Nephron (organoid): ENCODE measurements around the gene FAM228A.
"Not testable (repeated sequence)": the region's sequence is repeated elsewhere in the genome, so short reads cannot be mapped to it uniquely, and the experiment has no call there.

Source experiments
- H3K27ac Mint-ChIP-seq, 3 experiments: 2 replicates each; pipeline ENCODE4 v1.8.0; 2020; ENCODE audit warnings: mixed read lengths in 3 of 3, mild to moderate bottlenecking in 2 of 3, moderate library complexity in 1 of 3
- H3K27me3 Mint-ChIP-seq: 2 replicates; pipeline ENCODE4 v1.8.0; 2021; ENCODE audit warnings: low read depth, mild to moderate bottlenecking, moderate library complexity, mixed read lengths
- H3K36me3 Mint-ChIP-seq: 2 replicates; pipeline ENCODE4 v1.8.0; 2020; ENCODE audit warnings: low read depth, mixed read lengths
- H3K4me1 Mint-ChIP-seq: 2 replicates; pipeline ENCODE4 v1.8.0; 2020; ENCODE audit warnings: mixed read lengths
- H3K4me3 Mint-ChIP-seq, 3 experiments: 2 replicates each; pipeline ENCODE4 v1.8.0; 2020; ENCODE audit warnings: mild to moderate bottlenecking in 3 of 3, mixed read lengths in 3 of 3, moderate library complexity in 2 of 3
- H3K9me3 Mint-ChIP-seq: 2 replicates; pipeline ENCODE4 v1.8.0; 2020; ENCODE audit warnings: mixed read lengths
- TF ChIP-seq, protein P1 (sequence below), 3 experiments: fragments of 200-600 bp; sonication (generic); IDR thresholded peaks; one replicate each; pipeline ENCODE4 v1.5.0; 2021; ENCODE audit warnings: antibody characterized with exemption in 3 of 3; ENCODE audit not compliant: unreplicated experiment in 3 of 3

FAM228A gene

DNA sequence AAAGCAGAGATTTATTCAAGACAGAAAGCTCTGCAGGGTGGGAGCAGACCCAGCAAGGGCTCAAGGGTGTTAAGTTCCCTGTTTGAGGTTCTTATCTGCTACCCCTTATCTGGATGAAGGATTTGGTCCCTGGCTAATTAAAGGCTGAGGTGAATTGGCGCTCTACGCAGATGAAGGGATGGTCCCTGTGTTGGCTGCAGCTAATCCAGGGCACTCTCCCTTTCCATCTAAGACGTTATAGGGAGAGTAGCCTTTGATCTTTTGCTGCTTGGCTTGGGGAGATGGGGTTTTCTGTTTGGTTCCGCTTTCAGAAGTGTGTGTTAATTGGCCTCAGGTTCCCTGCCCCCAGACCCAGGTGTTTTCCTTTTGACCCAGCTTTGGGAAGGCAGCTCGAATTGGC is 17.0 kb downstream of the FAM228A start:
- Mint-ChIP-seq H3K27me3 (no peaks in the 10 kb centered on the region), H3K9me3 (peaks cover 27% of the 10 kb centered on the region), H3K4me3 (no peak overlapping the region), H3K4me1 (no peaks in the 10 kb centered on the region), H3K27ac (no peak overlapping the region), H3K36me3 (peaks cover 28% of the 10 kb centered on the region)
- TF ChIP-seq, protein P1, sequence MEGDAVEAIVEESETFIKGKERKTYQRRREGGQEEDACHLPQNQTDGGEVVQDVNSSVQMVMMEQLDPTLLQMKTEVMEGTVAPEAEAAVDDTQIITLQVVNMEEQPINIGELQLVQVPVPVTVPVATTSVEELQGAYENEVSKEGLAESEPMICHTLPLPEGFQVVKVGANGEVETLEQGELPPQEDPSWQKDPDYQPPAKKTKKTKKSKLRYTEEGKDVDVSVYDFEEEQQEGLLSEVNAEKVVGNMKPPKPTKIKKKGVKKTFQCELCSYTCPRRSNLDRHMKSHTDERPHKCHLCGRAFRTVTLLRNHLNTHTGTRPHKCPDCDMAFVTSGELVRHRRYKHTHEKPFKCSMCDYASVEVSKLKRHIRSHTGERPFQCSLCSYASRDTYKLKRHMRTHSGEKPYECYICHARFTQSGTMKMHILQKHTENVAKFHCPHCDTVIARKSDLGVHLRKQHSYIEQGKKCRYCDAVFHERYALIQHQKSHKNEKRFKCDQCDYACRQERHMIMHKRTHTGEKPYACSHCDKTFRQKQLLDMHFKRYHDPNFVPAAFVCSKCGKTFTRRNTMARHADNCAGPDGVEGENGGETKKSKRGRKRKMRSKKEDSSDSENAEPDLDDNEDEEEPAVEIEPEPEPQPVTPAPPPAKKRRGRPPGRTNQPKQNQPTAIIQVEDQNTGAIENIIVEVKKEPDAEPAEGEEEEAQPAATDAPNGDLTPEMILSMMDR (IDR thresholded peaks at IDR 0.05; ENCODE audit: unreplicated experiment in 3 of 3), result no peak

- not testable (repeated sequence) for H3K4me3 Mint-ChIP-seq, H3K27me3 Mint-ChIP-seq, H3K27ac Mint-ChIP-seq
- H3K4me1 Mint-ChIP-seq, result peaks cover 16% of the 10 kb centered on the region
- peaks cover 20% of the 10 kb centered on the region for H3K9me3 Mint-ChIP-seq
- H3K36me3 Mint-ChIP-seq, result peaks cover 27% of the 10 kb centered on the region
Observed at GRCh38 chr2:24197213-24197612, 22.4 kb downstream of the FAM228A start.

DNA sequence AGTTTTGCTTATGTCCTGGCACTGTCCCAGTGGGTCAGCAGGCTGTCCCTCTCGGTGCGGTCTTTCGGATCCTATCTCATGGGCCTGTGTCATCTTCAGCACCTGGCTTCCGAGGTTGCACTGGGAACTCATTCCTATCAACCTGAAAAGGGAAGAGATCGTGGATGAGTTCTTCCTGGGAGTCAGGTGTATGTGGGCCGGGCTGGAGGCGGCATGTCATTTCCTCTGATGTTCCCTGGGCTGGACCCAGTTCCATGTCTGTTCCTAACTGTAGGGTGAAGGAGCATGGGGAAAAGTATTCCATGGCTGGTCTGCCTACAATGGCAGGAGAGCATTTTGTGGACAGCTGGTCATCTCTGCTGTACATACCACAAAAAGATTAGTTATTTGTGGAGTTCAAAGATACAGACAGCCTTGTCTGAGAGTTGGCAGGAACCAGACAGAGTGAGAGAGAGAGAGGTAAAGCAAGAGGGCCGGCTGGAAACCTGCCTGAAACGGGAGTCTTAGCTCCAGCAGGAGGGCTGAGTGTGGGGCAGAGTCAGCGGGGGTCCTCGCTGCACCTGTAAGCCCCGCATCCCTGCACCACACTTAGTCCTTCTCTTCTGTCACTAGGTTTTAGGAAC is 25.2 kb downstream of the FAM228A start:
- H3K27me3 Mint-ChIP-seq, result peaks cover 5% of the 10 kb centered on the region
- peaks cover 16% of the 10 kb centered on the region for H3K9me3 Mint-ChIP-seq
- H3K36me3 Mint-ChIP-seq, result peaks cover 35% of the 10 kb centered on the region
- TF ChIP-seq, protein P1 (IDR thresholded peaks at IDR 0.05; ENCODE audit: unreplicated experiment in 3 of 3), result no peak
- peak overlapping the region in 1 of 3 experiments; percentile 23 for H3K27ac Mint-ChIP-seq
- H3K4me3 Mint-ChIP-seq, result no peak overlapping the region
- peaks cover 24% of the 10 kb centered on the region for H3K4me1 Mint-ChIP-seq

DNA sequence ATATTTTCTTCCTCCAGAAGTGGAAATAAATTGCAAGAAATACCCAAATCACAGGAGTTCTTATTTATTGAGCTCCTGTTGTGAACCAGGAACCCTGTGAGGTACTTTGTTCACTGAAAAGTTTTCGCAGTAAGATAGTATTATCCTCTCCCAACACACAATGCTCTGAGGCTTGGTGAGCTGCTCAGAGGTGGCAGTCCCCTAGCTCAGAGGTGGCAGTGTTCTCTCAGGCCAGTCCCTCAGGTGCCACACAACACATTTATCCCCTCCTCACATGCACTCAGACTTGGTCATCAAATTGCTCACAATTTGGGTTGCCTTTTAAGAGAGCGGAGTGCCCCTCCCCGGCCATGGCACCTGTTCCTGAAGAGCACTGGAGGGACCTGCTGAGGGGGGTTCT is 25.9 kb downstream of the FAM228A start:
- peaks cover 16% of the 10 kb centered on the region for H3K9me3 Mint-ChIP-seq
- H3K4me1 Mint-ChIP-seq, result peaks cover 24% of the 10 kb centered on the region
- H3K4me3 Mint-ChIP-seq, result no peak overlapping the region
- no peak overlapping the region for H3K27ac Mint-ChIP-seq
- H3K36me3 Mint-ChIP-seq, result peaks cover 40% of the 10 kb centered on the region
- peaks cover 5% of the 10 kb centered on the region for H3K27me3 Mint-ChIP-seq
- TF ChIP-seq, protein P1 (IDR thresholded peaks at IDR 0.05; ENCODE audit: unreplicated experiment in 3 of 3), result no peak

- Mint-ChIP-seq H3K9me3 (peaks cover 4% of the 10 kb centered on the region), H3K27ac (no peak overlapping the region), H3K4me3 (no peak overlapping the region), H3K36me3 (peaks cover 41% of the 10 kb centered on the region), H3K27me3 (no peaks in the 10 kb centered on the region), H3K4me1 (peaks cover 24% of the 10 kb centered on the region)
- TF ChIP-seq, protein P1 (IDR thresholded peaks at IDR 0.05; ENCODE audit: unreplicated experiment in 3 of 3), result no peak
Observed at GRCh38 chr2:24203029-24203786, 28.4 kb downstream of the FAM228A start.

DNA sequence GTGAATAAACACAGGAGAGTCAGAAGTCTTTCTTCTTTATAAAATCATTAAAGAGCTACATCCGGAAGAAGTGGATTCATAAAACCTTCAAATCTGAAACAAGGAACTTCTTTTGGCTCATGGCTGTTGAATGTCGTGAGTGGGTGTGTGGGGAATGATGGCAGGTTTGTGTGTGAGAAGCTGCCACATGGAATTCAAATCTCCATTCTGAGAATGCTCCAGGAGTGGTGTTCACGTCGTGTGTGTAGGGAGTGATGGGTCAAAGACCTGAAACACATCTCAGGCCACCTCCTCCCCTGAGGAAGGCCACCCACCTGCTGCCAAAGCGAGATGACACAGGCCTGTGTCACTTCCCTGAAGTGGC is 28.9 kb downstream of the FAM228A start:
- no peak overlapping the region for H3K27ac Mint-ChIP-seq
- H3K36me3 Mint-ChIP-seq, result peaks cover 45% of the 10 kb centered on the region
- H3K4me1 Mint-ChIP-seq, result peaks cover 24% of the 10 kb centered on the region
- no peaks in the 10 kb centered on the region for H3K27me3 Mint-ChIP-seq
- H3K4me3 Mint-ChIP-seq, result no peak overlapping the region
- H3K9me3 Mint-ChIP-seq, result no peaks in the 10 kb centered on the region
- TF ChIP-seq, protein P1 (IDR thresholded peaks at IDR 0.05; ENCODE audit: unreplicated experiment in 3 of 3), result no peak
